ENCODE measurements around the gene BAHD1. TPM values are rescaled to one million over a fixed set of nuclear protein-coding genes. Genes with fewer than 3 reads are reported as not detected.

The BAHD1 gene
- total RNA-seq, 4 donors from 2014 or later = 12.8 to 18.5 (median 16.2) TPM

DNA sequence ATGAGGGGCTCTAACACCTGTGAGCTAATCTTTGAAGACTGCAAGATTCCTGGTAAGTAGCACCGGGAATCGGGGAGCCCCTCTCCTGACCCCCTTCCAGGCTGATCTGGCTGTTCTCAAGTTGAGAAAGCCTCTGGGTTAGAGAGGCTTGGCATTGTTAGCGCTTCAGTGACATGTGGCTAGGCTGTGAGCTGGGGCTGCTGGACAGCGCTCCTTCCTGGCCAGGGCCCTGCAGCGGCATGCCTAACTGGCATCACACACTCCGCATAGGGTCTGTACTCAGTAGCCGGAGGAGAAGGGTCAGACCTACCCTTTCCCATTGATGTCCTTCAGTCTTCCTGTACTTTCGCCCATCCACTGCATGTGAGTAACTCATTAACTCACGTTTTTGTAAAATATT is 27.7 kb upstream of the BAHD1 start:
- no peak overlapping the region for H3K4me3 ChIP-seq (ENCODE audit: low read depth, poor library complexity, severe bottlenecking)
- no peak for DNase-seq (ENCODE audit: low spot score in 2 of 2)
- intact Hi-C loops (cut with DNase I; ENCODE audit: low total_unique reads) = no loop called here
- WGBS, 2 donors = 92 to 93% methylated on average over 9 of the region's 9 CpGs
- TF ChIP-seq POLR2A (IDR thresholded peaks at IDR 0.05) = no peak
- TF ChIP-seq CTCF (IDR thresholded peaks at IDR 0.05) = no peak

DNA sequence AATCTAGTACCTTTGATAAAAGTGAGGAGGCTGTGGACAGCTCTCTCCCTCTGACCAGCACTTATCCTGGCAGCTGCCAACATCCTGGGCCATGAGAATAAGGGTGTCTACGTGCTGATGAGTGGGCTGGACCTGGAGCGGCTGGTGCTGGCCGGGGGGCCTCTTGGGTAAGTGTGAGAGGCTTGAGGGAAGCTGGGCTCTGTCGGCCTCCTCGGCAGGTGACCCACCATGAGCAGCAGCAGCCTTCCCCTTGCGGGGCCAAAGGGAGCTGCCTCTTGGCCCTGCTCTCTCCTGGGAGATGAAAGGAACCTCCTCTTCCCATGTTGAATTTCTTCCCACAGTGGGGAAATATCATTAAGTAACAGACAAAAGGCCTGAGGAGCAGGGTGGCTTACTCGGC is 25.9 kb upstream of the BAHD1 start:
- no peak for TF ChIP-seq CTCF (IDR thresholded peaks at IDR 0.05)
- TF ChIP-seq POLR2A (IDR thresholded peaks at IDR 0.05) = no peak
- DNase-seq (ENCODE audit: low spot score in 2 of 2) = no peak
- intact Hi-C loops (cut with DNase I; ENCODE audit: low total_unique reads) = no loop called here

DNA sequence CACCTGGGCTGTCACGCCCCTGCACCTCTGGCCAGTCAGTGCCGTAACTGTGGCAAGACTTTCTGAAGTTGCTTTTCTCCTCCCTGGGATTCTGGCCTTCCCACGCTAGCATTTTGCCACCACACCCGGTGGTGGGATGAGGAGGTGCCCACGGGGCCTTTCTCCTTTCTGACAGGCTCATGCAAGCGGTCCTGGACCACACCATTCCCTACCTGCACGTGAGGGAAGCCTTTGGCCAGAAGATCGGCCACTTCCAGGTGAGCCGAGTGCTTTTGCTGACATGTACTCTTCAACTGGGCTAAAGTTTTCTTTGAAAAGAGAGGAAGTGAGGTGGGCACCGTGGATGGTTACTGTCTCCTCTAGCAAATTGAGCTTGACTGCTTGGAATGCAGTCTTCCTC is 25.5 kb upstream of the BAHD1 start:
- intact Hi-C loops (cut with DNase I; ENCODE audit: low total_unique reads) = no loop called here
- no peak overlapping the region for H3K4me3 ChIP-seq (ENCODE audit: low read depth, poor library complexity, severe bottlenecking)
- DNase-seq (ENCODE audit: low spot score in 2 of 2) = no peak
- TF ChIP-seq POLR2A (IDR thresholded peaks at IDR 0.05) (no peak), CTCF (IDR thresholded peaks at IDR 0.05) (no peak)
- WGBS, 2 donors = 76 to 87% methylated on average over 9 to 10 of the region's 10 CpGs

More for the DNA sequence above, 25.9 kb upstream of the BAHD1 start:
- WGBS, 2 donors = 87 to 92% methylated on average over 7 of the region's 7 CpGs
- no peak overlapping the region for H3K4me3 ChIP-seq (ENCODE audit: low read depth, poor library complexity, severe bottlenecking)

- 95 to 96% methylated on average over 14 of the region's 14 CpGs for WGBS, 2 donors
- no peak for TF ChIP-seq POLR2A (IDR thresholded peaks at IDR 0.05)
- TF ChIP-seq CTCF (IDR thresholded peaks at IDR 0.05) = no peak
- DNase-seq (ENCODE audit: low spot score in 2 of 2) = no peak
- intact Hi-C loops (cut with DNase I; ENCODE audit: low total_unique reads) = no loop called here
- H3K4me3 ChIP-seq (ENCODE audit: low read depth, poor library complexity, severe bottlenecking) = no peak overlapping the region
Measured at GRCh38 chr15:40416056-40416455, 24.7 kb upstream of the BAHD1 start.

GRCh38 chr15:40418126-40418525 is 22.6 kb upstream of the BAHD1 start:
- TF ChIP-seq CTCF (IDR thresholded peaks at IDR 0.05) = no peak
- no peak for TF ChIP-seq POLR2A (IDR thresholded peaks at IDR 0.05)
- intact Hi-C loops (cut with DNase I; ENCODE audit: low total_unique reads) = no loop called here
- no peak overlapping the region for H3K4me3 ChIP-seq (ENCODE audit: low read depth, poor library complexity, severe bottlenecking)
- no peak for DNase-seq (ENCODE audit: low spot score in 2 of 2)
- WGBS, 2 donors = 85 to 94% methylated on average over 10 of the region's 10 CpGs

- WGBS, 2 donors = 74 to 75% methylated on average over 11 of the region's 11 CpGs
- intact Hi-C loops (cut with DNase I; ENCODE audit: low total_unique reads) = loop anchor here (5.0 to 10.0 kb wide), 2 partner anchors 45 to 138 kb away; partner anchors contain the start of gene ANKRD63
Measured at GRCh38 chr15:40420071-40420713, 20.6 kb upstream of the BAHD1 start.

More at GRCh38 chr15:40420071-40420713, 20.6 kb upstream of the BAHD1 start:
- no peak overlapping the region for H3K4me3 ChIP-seq (ENCODE audit: low read depth, poor library complexity, severe bottlenecking)
- no peak for TF ChIP-seq CTCF (IDR thresholded peaks at IDR 0.05)
- TF ChIP-seq POLR2A (IDR thresholded peaks at IDR 0.05) = no peak
- no peak for DNase-seq (ENCODE audit: low spot score in 2 of 2)
